Right ventricle myocardium inferior (tissue), 1 donor: Measurements from ENCODE around the gene GTF2IRD1. TPM values are rescaled to one million over a fixed set of nuclear protein-coding genes. Genes with fewer than 3 reads are reported as not detected.

ENCODE experiments used
- ATAC-seq: fragments of 200-7000 bp; cut with Tn5 transposase; one replicate; pipeline ENCODE4 v1.9.1; 2020; ENCODE audit warnings: mild to moderate bottlenecking, moderate library complexity
- DNase-seq: peaks from one replicate; pipeline ENCODE4 v3.0.0; 2021; ENCODE audit errors: missing footprints
- intact Hi-C: fragments of 100-400 bp; cut with DNase I; formaldehyde crosslinking; loops from one replicate; pipeline ENCODE4 v1.11.0; 2022
- total RNA-seq: library from RNA; stranded (reverse); fragmentation: NEBNext Ultra II Directional; extraction: Animal tissue kit (Norgen Biotek cat#: 25700); gene quantifications from one replicate; pipeline ENCODE4 v1.2.1, GENCODE V29; 2021
- donor health status: DM: no; HTN: yes; CAD: no; lungs with severe emphysema.

GTF2IRD1 gene
- total RNA-seq, 1 donor from 2014 or later = 19.1 TPM

GRCh38 chr7:74598558-74598957 is 144.9 kb downstream of the GTF2IRD1 start:
- intact Hi-C loops = no loop called here
- ATAC-seq = no peak
- DNase-seq = no peak

GRCh38 chr7:74599244-74599643 is 145.5 kb downstream of the GTF2IRD1 start:
- DNase-seq = no peak
- no peak for ATAC-seq
- intact Hi-C loops = no loop called here

GRCh38 chr7:74604326-74605020 is 150.8 kb downstream of the GTF2IRD1 start:
- ATAC-seq (no peak), DNase-seq (no peak)
- intact Hi-C loops = no loop called here

GRCh38 chr7:74606101-74606908 is 152.6 kb downstream of the GTF2IRD1 start:
- ATAC-seq (peak; percentile 73), DNase-seq (peak; percentile 82)
- intact Hi-C loops = no loop called here

GRCh38 chr7:74606909-74607510 is 153.3 kb downstream of the GTF2IRD1 start:
- intact Hi-C loops = no loop called here
- DNase-seq = no peak
- ATAC-seq = no peak

- intact Hi-C loops = no loop called here
- DNase-seq (no peak), ATAC-seq (peak; percentile 23)
Measured at GRCh38 chr7:74612015-74612829, 158.5 kb downstream of the GTF2IRD1 start.

- DNase-seq (no peak), ATAC-seq (no peak)
- intact Hi-C loops = no loop called here
Measured at GRCh38 chr7:74615933-74616780, 162.5 kb downstream of the GTF2IRD1 start.

- DNase-seq (no peak), ATAC-seq (no peak)
- intact Hi-C loops = no loop called here
Measured at GRCh38 chr7:74617180-74617744, 163.6 kb downstream of the GTF2IRD1 start.

- DNase-seq (no peak), ATAC-seq (no peak)
- intact Hi-C loops = no loop called here
Measured at GRCh38 chr7:74619235-74619860, 165.6 kb downstream of the GTF2IRD1 start.

- intact Hi-C loops = no loop called here
- no peak for DNase-seq
- no peak for ATAC-seq
Measured at GRCh38 chr7:74622228-74622749, 168.6 kb downstream of the GTF2IRD1 start.

- ATAC-seq (no peak), DNase-seq (no peak)
- intact Hi-C loops = no loop called here
Measured at GRCh38 chr7:74623135-74623534, 169.4 kb downstream of the GTF2IRD1 start.

GRCh38 chr7:74625446-74625845 is 171.7 kb downstream of the GTF2IRD1 start:
- DNase-seq = no peak
- intact Hi-C loops = loop anchor here (2.0 kb wide), 1 partner anchor 35 kb away; no protein-coding TSS in a partner anchor
- ATAC-seq = peak; percentile 39

- intact Hi-C loops = no loop called here
- ATAC-seq (peak; percentile 71), DNase-seq (no peak)
Measured at GRCh38 chr7:74627661-74628411, 174.1 kb downstream of the GTF2IRD1 start.

GRCh38 chr7:74632505-74632904 is 178.8 kb downstream of the GTF2IRD1 start:
- intact Hi-C loops = no loop called here
- ATAC-seq (no peak), DNase-seq (no peak)

GRCh38 chr7:74633451-74633921 is 179.8 kb downstream of the GTF2IRD1 start:
- intact Hi-C loops = no loop called here
- DNase-seq (no peak), ATAC-seq (no peak)

GRCh38 chr7:74637745-74638144 is 184.0 kb downstream of the GTF2IRD1 start:
- ATAC-seq = no peak

More at GRCh38 chr7:74637745-74638144, 184.0 kb downstream of the GTF2IRD1 start:
- DNase-seq = no peak
- intact Hi-C loops = no loop called here
